NAMALWA (cell line): ENCODE measurements around the gene KIF21B.

Source experiments
- DNase-seq: peaks from one replicate; pipeline ENCODE4 v3.0.0-alpha.2; 2015; ENCODE audit warnings: low spot score

Gene KIF21B

GRCh38 chr1:201042779-201043461 lies 19.4 kb upstream of the KIF21B start:
- DNase-seq = peak; percentile 85

DNA sequence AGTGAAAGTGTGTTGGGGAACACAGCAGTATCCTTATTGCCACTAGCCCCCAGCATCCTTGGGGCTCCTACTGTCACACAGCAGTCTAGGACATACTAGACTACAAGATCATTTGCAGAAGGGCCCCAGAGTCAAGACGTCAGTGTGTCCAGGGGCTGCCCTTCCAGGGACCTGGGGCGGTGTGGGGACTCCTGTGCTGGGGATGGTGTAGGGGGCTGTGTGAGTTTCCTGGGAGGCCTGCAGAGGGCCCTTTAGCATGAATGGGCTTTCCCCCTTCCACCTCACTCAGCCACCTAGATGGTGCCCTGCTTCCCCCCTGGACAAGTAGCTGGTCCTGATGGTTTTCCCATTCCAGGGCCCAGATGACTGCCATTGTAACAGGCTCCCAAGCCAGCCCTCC lies 17.5 kb upstream of the KIF21B start:
- DNase-seq = no peak

DNA sequence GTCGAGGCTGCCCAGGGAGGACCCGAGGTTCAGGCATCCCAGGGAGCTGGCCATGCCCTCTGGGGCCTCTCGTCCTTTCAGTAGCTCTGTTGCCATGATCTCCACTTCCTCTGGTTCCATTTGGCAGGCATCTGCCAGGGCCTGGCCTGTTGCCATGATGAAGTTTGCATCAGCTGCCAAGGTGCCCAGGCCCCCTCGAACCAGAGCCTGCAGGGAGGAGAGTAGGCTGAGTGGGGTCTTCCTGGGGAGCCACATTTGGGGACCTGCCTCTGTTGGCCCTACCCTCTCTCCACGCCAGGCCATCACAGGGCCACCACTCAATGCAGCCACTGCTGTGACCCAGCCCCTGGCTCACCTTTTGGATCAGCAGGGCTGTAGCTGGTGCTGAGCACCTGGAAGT lies 16.4 kb upstream of the KIF21B start:
- DNase-seq = no peak

- no peak for DNase-seq
Measured at GRCh38 chr1:201039418-201039817, 15.9 kb upstream of the KIF21B start.

- no peak for DNase-seq
Measured at GRCh38 chr1:201038186-201038876, 14.8 kb upstream of the KIF21B start.

DNA sequence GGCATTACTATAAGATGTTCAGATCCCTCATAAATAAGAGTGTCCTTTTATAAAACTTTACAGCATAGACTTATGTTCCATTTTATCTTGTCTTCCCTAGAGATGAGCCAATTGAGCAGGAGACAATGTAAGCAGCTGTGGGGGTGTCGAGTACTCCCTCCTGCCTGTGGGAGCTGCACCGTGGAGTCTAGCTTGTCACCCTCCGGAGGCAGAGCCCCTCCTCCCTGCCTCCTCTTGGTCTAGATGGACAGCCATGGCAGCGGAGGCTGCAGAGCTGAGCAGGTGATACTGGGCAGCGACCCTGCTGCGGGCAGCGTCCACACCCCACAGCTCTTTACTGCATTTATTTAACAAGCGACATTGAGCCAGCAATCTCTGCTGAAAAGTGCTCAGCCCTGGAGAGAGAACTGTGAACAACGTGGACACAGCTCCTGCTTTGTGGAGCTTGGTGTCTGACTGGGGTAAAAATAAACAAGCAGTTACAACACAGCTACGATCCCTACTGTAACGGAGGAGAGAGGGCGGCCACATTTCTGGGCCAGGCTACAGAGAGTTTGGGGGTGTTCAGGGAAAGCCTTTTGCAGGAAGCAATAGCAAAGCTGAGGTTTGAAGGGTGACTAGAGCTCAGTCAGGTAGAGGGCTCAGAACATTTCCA lies 12.8 kb upstream of the KIF21B start:
- no peak for DNase-seq

DNA sequence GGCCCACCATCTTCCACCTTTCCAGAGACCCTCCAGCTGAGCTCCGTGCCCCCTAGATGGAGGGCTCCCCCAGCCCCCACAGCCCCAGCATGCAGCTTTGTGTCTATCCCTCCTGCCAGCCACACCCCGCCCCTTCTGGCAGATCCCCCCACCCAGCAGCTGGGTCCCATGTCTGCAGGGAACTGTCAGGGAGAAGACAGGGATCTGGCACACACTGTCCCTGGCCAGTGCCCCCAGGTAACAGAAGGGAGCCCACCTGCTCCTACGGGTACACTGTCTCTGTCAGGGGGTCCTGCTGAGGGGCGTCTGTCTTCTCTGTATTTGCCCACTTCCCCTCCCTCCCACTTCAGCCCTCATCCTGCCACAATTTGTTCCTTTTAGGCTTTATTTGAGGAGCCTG lies 11.2 kb upstream of the KIF21B start:
- no peak for DNase-seq

DNA sequence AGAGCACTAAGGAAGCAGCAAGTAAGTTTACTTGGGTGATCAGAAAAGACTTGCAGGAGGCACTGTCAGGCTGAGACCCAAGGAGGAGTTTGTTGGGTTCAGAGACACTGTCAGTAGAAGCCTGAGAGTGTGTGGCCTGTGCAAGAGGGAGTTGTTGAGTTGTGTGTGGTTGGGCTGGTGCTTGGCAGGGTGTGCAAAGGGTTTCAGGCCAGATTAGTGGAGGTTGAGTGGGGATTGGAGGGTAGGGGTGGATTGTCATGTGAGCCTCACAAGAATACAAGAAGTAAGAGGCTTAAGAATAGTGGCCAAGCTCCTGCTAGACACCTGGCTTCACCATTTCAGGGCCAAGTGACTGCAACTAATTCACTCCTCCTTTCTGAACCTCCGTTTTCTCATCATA lies 8.9 kb upstream of the KIF21B start:
- no peak for DNase-seq

DNA sequence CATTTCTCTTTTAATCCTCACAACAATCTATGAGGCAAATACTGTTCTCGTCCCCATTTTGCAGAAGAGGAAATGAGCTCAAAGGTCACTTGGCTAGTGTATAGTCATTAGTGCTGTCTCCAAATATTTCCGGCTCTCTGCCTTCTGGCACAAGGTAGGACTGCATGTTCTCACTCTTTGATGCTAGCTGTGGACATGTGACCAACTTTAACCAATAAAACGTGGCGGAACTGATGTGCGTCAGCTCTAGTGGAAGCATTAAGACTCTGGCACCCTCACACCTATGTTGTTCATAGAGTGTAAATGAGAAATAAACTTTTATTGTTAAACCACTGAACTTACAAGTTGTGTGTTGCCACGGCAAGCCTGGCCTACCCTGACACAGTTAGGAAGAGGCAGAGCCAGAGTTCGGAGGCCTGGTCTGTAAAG lies 5.0 kb upstream of the KIF21B start:
- DNase-seq = no peak

- DNase-seq = peak; percentile 47
Measured at GRCh38 chr1:201026836-201027235, 3.3 kb upstream of the KIF21B start.

GRCh38 chr1:201026234-201026633 lies 2.7 kb upstream of the KIF21B start:
- DNase-seq = no peak

GRCh38 chr1:201025571-201026002 lies 2.1 kb upstream of the KIF21B start:
- DNase-seq = peak; percentile 45

DNA sequence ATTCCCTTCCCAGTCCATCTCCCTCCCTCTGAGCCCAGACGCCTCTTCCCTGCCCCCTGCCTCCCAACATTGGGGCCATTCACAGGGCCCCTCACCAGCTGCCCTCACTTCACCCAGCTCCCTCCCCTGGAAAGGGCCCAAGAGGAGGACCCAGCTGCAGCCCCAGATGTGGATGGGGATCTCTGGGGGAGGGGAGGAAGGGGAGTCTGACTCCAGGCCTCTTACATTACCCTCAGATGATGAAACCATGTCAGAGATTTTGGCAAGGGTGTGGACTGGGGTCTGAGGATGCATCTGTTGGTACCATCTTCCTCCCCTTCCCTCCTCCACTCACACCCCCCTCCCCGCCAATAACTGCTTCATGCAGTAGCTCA lies 1.1 kb upstream of the KIF21B start:
- DNase-seq = peak; percentile 25

- DNase-seq = no peak
Measured at GRCh38 chr1:201023920-201024624, 558 bp upstream of the KIF21B start.

DNA sequence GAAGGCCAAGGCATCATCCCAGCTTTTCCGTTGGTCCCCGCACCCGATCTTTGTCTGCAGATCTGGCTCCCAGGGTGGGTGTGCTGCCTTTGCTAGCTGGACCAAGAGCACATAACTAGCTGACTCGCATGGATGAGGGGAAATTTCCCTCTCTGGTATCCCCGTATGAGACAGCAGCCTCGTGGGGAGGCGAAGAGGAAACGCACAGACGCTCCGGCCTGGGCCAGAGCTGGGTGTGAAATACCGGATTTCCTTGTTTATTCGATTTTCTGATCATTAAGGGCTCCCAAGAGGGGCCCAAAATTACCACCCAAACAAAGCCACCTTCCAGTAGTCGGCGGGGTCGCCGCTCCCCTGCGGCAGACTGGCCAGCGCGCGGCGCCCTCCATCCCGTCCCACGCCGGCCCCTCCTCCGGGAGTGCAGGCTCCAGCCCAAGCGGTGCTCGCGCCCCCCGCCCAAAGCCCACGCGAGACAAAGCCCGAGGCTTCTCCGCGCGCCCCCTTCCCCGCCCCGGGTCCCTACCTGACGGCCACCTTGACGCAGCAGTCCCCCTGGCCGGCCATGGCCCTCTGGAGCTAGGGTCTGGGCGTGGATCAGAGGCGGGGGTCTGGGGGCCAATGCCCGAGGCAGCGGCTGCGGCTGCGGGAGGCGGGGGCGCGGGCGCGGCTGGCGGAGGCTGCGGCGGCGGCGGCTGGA lies 546 bp downstream of the KIF21B start:
- peak; percentile 58 for DNase-seq

GRCh38 chr1:201022493-201022819 lies 1.1 kb downstream of the KIF21B start:
- DNase-seq = peak; percentile 51

DNA sequence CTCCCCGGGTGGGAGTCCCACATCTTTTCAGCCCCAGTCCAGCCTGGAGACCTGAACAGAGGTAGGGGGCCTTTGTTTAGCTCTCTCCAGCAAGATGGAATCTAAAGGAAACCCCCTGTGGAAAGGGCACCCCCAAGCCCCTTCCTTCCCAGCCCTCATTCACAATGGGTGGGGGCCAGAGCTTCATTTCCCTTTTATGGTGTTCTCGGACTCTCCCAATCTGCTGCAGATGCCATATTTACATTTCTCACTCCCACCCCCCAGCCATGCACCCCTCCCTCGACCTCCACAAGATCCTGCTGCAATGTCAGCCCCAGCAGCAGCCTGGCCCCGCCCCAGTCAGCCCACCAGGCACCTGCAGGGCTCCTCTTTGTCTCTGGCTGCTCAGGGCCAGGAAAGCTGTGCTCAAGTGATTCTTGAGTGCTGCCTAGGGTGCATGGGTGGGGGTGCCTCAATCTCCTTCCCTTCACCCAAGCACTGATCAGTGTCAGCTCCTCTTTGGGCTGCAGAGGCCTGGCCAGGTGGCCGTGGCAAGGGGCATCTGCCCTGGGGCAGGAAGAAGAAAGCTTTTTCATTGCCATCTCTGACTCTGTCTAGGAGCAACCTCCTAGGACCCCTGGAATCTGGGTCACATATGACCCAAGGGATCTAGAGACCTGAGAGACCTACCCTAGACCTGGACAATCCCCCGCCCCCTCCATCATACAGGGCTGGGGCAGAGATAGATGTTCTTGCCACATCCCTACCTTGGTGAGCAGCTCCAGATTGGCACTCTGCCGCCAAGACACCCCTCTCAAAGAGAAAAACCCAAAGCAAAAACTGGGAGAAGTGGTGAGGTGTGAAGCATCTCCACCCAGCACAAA lies 1.7 kb downstream of the KIF21B start:
- DNase-seq = peak; percentile 82

- DNase-seq = peak; percentile 69
Measured at GRCh38 chr1:201020721-201021629, 2.5 kb downstream of the KIF21B start.

DNA sequence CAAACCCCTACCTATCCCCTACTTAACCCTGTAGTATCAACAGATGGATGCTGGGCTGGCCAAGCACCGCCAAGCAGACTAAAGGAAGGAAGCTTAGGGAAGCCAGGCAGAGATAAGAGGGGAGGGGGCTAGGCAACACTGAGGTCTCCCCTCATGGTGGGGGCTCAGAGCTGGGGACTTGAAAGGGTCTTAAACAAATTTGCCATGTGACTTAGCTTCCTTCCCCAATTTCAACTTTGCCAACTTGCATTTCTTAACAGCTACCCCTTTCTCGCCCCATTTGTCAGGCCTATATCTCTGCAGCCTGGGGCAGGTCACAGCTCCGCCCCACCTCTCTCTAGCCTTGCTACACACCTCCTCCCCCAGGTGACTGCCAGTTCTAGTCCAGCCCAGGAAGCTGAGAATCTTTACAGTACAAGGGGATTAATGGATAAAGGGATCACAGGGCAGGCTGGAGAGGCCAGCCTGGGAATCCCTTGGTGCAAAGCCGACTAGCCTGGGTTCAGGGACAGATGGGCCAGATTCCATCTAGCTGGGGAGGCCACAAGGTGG lies 3.4 kb downstream of the KIF21B start:
- peak; percentile 63 for DNase-seq
